ENCODE results near the gene SNED1.

SNED1 gene

GRCh38 chr2:241125626-241126025 is 127.2 kb downstream of the SNED1 start (continued):
- TF ChIP-seq HIC1 (tag by site-specific recombination; IDR thresholded peaks at IDR 0.05) = no peak
- TF ChIP-seq ZNF843 (tag by site-specific recombination; IDR thresholded peaks at IDR 0.05) = no peak
- no peak for TF ChIP-seq ZNF645 (tag by site-specific recombination; IDR thresholded peaks at IDR 0.05)
- no peak for TF ChIP-seq ZSCAN16 (tag by site-specific recombination; IDR thresholded peaks at IDR 0.05)
- TF ChIP-seq WT1 (tag by site-specific recombination; IDR thresholded peaks at IDR 0.05) = no peak
- TF ChIP-seq GFI1B (tag by site-specific recombination; IDR thresholded peaks at IDR 0.05) = no peak
- TF ChIP-seq ZNF140 (tag by site-specific recombination; IDR thresholded peaks at IDR 0.05) = no peak

- ChIA-PET POLR2A (interaction anchor here (1.2 kb wide), 1 partner anchor 23 kb away, joined by 3 read pairs; the partner anchor contains the start of gene PASK), CTCF (no interaction called here)
- H3K4me1 ChIP-seq (ENCODE audit: control insufficient read depth, insufficient read depth, low read length) = no peaks in the 10 kb centered on the region
- peaks cover 0 to 71% of the 10 kb centered on the region in 2 experiments; a peak in 2 of 3 replicates for H3K36me3 ChIP-seq (ENCODE audit: control insufficient read depth in 2 of 2, insufficient read depth in 1 of 2, low read length in 2 of 2)
- no peak overlapping the region for H3K27ac ChIP-seq (ENCODE audit: extremely low read depth, low read depth, low read length)
- TF ChIP-seq ZNF175 (tag by site-specific recombination; IDR thresholded peaks at IDR 0.05) (no peak), GLI4 (tag by site-specific recombination; IDR thresholded peaks at IDR 0.05) (no peak), ZNF623 (tag by site-specific recombination; IDR thresholded peaks at IDR 0.05) (no peak), ZNF777 (tag by site-specific recombination; IDR thresholded peaks at IDR 0.05; ENCODE audit: borderline replicate concordance) (no peak), ZNF48 (tag by site-specific recombination; IDR thresholded peaks at IDR 0.05) (no peak), PRDM4 (tag by site-specific recombination; IDR thresholded peaks at IDR 0.05) (no peak), ZNF311 (tag by site-specific recombination; IDR thresholded peaks at IDR 0.05; ENCODE audit: borderline replicate concordance) (no peak), ZNF707 (tag by site-specific recombination; IDR thresholded peaks at IDR 0.05) (no peak), ZNF202 (tag by site-specific recombination; IDR thresholded peaks at IDR 0.05; ENCODE audit: borderline replicate concordance) (no peak), TSHZ1 (tag by site-specific recombination; IDR thresholded peaks at IDR 0.05; ENCODE audit: borderline replicate concordance) (no peak), GLIS2 (tag by site-specific recombination; IDR thresholded peaks at IDR 0.05) (no peak), MYNN (tag by site-specific recombination; IDR thresholded peaks at IDR 0.05; ENCODE audit: borderline replicate concordance) (no peak), WT1 (tag by site-specific recombination; IDR thresholded peaks at IDR 0.05) (no peak), ZNF362 (tag by site-specific recombination; IDR thresholded peaks at IDR 0.05) (no peak), OSR2 (tag by site-specific recombination; IDR thresholded peaks at IDR 0.05) (no peak), ZNF280C (tag by site-specific recombination; IDR thresholded peaks at IDR 0.05) (no peak), IKZF3 (tag by site-specific recombination; IDR thresholded peaks at IDR 0.05) (no peak), ZNF132 (tag by site-specific recombination; IDR thresholded peaks at IDR 0.05; ENCODE audit: borderline replicate concordance) (no peak), ZNF664 (tag by site-specific recombination; IDR thresholded peaks at IDR 0.05) (no peak)
- no peak overlapping the region for H3K4me3 ChIP-seq (ENCODE audit: low read depth, low read length)
- no peaks in the 10 kb centered on the region for H3K9me3 ChIP-seq (ENCODE audit: control insufficient read depth, insufficient read depth, low read depth, low read length)
Observed at GRCh38 chr2:241126201-241126611, 127.8 kb downstream of the SNED1 start.
